HG03469 (cell line): ENCODE results near the gene HSD17B2.
"Not testable (repeated sequence)": the region's sequence is repeated elsewhere in the genome, so short reads cannot be mapped to it uniquely, and the experiment has no call there.

ENCODE experiments used
- ATAC-seq: cut with Tn5 transposase; IDR thresholded peaks from one replicate; pipeline ENCODE4 v1.9.1; 2021; ENCODE audit warnings: mild to moderate bottlenecking, moderate library complexity, moderate number of reproducible peaks; ENCODE audit not compliant: unreplicated experiment

The HSD17B2 gene

GRCh38 chr16:82034981-82035612 lies at the start of gene HSD17B2:
Gene HSD17B2, plus strand, starts transcription at chr16:82035253. Its CDS starts 172 bp downstream, at chr16:82035425.
- ATAC-seq, result no peak

DNA sequence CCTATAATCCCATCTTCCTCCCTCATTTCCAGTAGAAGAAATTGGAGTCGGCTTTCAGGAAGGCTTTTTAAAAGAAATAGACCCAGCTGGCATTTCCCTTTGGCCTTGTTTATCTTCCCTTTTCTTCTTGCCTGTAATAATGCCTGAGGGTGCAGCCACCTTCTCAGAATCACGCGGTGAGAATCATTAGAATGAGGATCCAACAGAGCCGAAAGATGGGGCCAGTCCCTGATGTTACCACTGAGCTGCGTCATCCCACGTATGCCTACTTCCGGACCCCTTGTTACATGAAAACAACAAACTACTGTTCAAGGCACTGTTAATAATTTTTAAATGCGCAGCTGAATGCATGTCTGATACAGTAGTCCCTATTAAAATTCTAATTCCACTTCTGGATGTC lies 47.9 kb upstream of the HSD17B2 start:
- no peak for ATAC-seq

DNA sequence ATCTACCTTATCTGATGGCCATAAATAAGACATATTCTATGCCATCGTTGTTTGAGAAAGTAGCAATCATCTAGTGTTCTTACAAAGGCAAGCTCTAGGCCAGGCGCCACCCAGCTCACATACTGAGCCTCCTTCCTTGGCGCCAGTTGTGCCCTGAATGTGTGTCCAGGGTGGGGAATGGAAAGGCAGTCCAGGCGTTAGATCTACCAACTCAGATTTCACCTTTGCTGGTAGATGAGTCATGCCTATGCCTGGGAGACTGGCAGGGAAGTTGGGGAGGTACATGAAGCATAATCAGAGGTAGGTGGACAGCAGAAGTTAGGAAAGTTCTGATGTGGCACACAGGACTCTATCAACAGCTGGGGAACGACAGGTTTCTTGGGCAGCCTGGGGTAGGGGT lies 47.3 kb upstream of the HSD17B2 start:
- no peak for ATAC-seq

GRCh38 chr16:81992859-81993258 lies 42.2 kb upstream of the HSD17B2 start:
- ATAC-seq, result no peak

GRCh38 chr16:81994485-81994884 lies 40.6 kb upstream of the HSD17B2 start:
- ATAC-seq, result no peak

DNA sequence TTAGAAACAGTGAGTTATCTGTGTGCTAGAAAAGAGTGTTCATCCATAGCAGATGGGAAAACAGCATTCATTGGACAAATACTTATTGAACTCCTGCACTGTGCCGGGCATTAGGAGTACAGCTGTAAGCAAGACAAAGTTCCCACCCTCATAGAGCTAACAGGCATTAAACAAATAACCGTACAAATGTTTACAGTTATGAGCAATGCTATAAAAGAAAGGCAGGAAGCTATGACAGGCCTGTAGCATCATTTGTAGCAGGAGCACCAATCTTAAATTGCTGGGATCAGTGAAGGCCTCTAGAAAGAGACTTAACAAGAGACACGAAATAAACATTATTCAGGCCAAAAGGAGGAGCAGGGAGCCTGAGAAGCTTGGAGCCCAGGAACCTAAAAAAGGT lies 39.4 kb upstream of the HSD17B2 start:
- ATAC-seq, result no peak

- ATAC-seq, result no peak
These were observed 38.2 kb upstream of the HSD17B2 start for GRCh38 chr16:81996664-81997509.

- no peak for ATAC-seq
These were observed 37.3 kb upstream of the HSD17B2 start for GRCh38 chr16:81997738-81998137.

DNA sequence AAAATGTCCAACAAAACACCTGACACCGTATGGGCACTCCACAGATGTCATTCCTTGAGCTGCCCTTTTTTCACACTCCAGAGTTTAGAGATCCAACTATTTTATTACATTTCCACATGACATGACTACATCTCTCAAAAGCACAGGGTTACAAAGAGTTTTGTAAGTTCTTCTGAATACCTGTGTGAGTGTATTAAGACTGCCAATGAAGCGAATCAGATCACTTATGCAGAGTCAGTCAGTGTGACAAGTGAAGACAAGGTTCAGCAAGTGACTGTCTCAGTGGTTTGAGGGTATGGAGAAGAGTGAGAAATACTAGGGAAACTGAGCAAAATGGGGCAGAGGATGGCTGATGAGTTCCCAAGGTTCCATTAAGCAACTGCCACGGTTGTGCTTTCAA lies 32.2 kb upstream of the HSD17B2 start:
- ATAC-seq, result no peak

DNA sequence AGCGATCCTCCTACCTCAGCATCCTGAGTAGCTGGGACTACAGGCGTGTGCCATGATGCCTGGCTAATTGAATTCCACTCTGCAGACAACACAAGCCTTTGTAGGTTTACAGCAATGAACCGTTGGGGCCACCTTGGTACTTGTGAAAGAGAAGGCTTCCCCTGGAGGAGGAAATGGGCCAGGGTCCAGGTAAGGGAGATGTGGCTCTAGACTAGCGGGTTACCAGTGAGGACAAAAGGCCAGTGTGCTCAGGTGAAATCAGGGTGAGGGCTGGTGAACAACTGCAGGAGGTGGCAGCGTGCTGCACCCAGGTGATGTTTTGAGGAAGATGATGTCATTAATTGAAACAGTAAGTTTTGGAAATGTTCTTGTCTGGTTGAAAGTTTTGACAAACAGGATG lies 30.5 kb upstream of the HSD17B2 start:
- ATAC-seq, result no peak

GRCh38 chr16:82005027-82005830 lies 29.8 kb upstream of the HSD17B2 start:
- no peak for ATAC-seq

DNA sequence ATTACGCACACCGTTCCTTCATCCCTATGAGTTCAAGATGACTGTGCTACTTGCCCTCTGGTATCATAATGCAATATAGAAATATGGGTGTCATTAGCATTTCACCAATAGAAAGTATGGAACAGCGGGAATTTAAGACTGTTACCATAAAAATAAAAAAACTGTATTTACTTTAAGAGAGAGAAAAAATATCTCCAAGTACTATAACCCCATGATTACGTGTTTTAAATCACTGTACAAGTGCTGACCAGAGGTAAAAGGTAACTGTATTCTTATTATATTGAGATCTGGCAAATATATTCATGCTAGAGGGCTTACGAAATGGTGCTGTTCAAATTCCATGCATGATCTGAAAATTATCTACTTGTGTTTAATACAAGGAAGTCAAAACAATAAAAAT lies 29.0 kb upstream of the HSD17B2 start:
- no peak for ATAC-seq

GRCh38 chr16:82007189-82007588 lies 27.9 kb upstream of the HSD17B2 start:
- ATAC-seq, result no peak

DNA sequence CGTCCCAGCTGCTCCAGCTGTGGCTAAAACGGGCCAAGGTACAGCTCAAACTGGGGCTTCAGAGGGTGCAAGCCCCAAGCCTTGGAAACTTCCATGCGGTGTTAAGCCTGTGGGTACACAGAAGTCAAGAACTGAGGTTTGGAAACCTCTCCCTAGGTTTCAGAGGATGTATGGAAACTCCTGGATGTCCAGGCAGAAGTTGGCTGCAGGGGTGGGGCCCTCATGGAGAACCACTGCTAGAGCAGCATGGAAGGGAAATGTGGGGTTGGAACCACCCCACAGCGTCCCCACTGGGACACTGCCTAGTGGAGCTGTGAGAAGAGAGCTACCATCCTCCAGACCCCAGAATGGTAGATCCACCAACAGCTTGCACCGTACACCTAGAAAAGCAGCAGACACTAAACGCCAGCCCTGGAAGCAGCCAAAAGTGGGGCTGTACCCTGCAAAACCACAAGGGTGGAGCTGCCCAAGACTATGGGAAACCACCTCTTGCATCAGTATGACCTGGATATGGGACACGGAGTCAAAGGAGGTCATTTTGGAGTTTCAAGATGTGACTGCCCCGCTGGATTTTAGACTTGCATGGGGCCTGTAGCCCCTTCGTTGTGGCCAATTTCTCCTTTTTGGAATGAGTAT lies 26.0 kb upstream of the HSD17B2 start:
- ATAC-seq, result no peak

DNA sequence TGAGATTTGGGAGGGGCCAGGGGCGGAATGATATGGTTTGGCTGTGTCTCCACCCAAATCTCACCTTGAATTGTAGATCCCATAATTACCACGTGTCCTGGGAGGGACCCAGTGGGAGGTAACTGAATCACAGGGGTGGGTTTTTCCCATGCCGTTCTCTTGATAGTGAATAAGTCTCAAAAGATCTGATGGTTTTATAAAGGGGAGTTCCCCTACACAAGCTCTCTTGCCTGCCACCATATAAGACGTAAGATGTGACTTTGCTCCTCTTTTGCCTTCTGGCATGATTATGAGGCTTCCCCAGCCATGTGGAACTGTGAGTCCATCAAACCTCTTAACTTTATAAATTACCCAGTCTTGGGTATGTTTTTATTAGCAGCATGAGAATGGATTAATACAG lies 25.3 kb upstream of the HSD17B2 start:
- ATAC-seq, result not testable (repeated sequence)

- no peak for ATAC-seq
These were observed 24.4 kb upstream of the HSD17B2 start for GRCh38 chr16:82010649-82011048.

DNA sequence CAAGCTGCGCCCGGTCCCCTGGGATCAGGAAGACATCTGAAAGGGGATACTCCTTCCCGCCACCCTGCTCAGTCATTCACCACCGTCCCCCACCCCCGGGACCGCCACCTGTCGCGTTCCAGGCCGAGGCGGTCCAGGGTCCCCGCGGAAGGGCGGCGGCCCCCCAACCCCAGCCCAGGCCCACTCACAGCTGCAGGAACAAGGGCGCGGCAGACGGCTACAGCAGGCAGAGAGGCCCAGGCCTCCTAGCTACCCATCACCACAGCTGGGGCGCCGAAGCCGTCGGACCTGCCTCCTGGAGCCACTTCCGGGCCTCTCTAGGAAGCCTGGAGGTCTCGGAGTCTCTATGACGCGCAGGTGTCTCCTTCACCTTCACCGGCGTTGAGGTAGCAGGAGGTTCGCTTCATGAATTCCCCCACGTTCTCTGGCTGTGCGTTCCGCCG lies 23.8 kb upstream of the HSD17B2 start, which contains the start of gene SDR42E1:
Gene SDR42E1, minus strand, starts transcription at position 272 of the 443 bp plus-strand sequence. CDS start 10,612 bp downstream, outside the sequence.
- peak; percentile 83 for ATAC-seq

- no peak for ATAC-seq
These were observed 21.9 kb upstream of the HSD17B2 start for GRCh38 chr16:82013139-82013538.

DNA sequence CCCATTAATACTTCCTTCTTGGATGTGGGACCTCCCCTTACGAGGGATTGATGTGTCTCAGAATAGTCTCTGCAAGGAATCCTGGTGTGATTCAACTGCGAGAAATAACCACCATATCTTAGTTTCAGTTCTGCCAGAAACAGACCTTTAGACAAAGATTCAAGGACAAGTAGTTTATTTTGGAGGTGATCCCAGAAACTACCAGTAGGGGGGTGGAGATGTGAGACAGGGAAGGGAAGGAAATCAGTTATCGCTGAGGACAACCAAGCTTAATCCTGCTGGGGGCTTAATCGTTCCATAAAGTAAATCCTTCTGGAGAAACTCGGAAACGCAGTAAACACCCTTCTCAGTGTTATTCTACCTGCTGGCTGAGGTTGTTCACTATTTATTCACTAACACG lies 18.8 kb upstream of the HSD17B2 start:
- no peak for ATAC-seq

DNA sequence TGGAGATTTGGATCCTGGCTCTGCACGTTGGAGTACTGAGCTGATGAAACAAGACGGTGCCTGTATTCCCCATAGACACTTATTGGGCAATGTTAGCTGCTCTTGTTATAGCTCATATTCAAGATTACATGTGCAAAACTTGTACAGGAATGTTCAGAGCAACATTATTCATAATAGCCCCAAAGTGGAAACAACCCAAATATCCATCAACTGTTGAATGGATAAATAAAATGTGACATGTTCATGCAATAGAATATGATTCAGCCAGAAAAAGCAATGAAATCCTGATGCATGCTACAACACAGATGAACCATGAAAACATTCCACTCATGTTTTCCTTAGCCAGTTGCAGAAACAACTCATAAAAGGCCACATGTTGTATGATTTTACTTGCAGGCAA lies 18.1 kb upstream of the HSD17B2 start:
- ATAC-seq, result no peak
